OCI-LY7 (cell line): Measurements from ENCODE around the gene WRAP73.

Experiments
- CTCF ChIP-seq: fragments of 200-600 bp; sonication (generic); conservative IDR thresholded peaks from 2 replicates; pipeline ENCODE4 v1.5.1; 2014; ENCODE audit warnings: mild to moderate bottlenecking, antibody characterized with exemption, low read length, moderate library complexity, mixed read lengths
- EZH2phosphoT487 ChIP-seq: fragments of 200-600 bp; sonication (generic); IDR thresholded peaks from 2 replicates; pipeline ENCODE4 v1.6.1; 2018; ENCODE audit warnings: low read depth, borderline replicate concordance, mild to moderate bottlenecking, mixed run types, antibody characterized with exemption, low read length, moderate library complexity, mixed read lengths

DNA sequence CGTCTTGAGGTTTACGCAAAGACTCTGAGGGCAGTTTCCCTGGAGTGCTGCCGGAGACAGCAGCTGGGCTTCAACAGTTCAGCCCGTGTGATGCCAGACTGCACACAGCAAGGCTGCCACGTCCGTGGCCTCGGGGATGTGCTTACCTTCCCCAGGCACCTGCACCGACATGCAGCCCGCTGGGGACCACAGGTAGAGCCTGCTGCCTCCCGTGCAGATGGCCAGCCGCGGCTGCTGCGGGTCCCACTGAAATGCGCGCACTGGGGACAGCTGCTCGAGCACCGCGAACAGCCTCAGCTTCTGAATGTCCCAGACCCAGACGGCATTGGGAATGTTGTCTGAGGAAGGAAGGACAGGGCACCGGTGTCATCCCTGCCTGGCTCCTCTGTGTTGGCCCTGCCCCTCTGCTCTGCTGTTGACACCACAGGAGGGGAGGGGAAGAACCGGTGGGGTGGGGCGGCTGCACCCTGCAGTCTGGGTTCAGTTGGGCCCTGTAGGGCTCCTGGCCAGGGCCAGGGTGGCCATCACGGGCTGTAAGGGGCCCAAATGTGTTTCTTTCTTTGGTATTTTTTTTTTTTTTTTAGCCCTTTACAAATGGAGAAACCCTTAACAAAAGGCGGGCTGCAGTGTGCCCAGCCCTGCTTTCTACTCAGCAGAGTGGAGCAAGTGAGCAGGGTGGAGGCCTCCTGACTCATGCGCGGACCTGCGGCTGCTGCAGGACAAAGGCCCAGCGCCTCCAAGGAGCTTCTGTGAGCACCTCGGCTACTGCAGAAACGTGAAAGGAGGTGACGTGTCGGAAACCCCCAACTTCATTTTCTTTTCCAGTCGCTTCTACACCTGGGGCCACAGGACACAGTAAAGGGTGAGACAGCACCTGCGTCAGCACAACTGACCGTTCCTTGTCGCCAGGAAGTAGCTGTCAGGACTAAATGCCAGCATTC is 18.3 kb downstream of the WRAP73 start:
- no peak for TF ChIP-seq CTCF
- TF ChIP-seq EZH2phosphoT487: no peak
